ENCODE results near the gene PIGS.

PIGS gene

DNA sequence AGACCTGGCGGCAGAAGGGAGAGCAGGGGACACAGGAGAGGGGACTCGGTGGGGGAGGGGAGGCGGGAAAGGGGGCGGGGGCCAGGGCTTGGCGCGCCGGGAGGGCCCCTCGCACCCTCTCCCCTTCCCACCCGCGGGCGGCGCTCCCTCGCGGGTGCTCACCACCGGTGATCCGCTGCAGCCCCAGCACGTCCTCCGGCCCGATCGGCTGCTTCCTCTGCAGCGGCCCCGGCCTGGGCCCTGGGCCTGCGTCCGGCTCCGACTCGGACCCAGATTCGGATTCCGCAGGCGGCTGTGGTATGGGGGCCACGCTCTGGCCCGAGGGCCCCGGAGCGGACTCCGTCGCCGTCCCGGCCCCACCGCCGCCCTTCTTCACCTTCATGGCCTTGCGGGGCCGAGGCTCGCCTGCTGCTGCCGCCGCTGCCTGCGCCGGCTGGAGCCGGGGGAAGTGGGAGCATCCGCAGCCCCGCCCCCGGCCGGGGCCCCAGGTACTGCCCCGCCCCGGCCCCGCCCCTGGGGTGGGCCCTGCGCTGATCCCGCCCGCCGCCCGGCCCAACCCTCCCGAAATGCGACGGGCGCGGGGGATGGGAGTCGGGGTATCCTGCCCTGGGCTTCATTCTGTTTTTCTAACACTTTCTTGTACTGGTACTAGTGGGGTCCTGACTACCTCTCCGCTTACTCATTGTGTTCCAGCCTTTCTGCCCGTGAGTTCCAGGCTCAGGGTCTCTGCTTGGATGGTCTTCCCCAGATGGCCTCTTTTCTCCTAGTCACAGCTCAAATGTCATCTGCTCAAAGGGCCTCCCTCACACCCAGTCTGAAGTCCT is 18.9 kb downstream of the PIGS start, which contains the start of gene UNC119:
TSS of gene UNC119 (minus strand) at position 449 of the 824 bp plus-strand sequence. CDS start at position 382, 67 bp downstream.
- intact Hi-C loops (cut with DNase I) = no loop called here
- peak; percentile 49 to 96 (median 71) for DNase-seq

DNA sequence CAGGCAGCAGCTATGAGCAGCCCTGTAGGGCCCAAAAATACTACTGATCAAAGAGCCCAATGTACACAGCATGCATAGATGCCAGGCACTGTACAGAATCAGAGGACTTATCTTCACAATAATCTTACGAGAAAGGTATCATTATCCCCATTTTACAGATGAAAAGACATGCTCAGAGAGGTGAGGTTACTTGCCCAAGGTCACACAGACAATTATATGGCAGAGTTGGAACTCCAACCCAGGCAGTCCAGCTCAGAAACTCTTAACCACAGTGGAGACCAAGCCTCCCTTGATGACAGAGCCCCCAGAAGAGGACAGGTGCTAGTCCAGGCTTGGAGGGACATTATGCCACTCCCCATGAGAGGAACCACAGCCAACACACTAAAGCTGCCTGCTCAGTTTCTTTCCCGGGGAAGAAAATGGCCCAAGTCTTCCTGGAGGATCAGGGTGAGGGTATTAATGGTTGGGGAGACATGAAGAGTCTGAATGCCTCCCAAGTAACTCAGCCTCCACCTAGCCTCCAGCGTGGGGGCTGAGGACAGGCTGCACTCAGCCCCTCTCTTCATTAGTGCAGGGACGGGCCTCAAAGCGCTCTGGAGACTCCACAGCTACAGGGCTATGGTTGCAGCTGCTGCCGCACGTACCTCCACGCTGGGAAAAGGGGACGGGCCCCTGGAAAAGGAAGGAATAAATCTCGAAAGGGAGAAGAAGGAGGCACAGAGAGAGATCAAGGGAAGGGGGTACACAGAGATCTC is 19.7 kb downstream of the PIGS start:
- DNase-seq = peak in 2 of 10 donors; percentile 68 to 84
- intact Hi-C loops (cut with DNase I) = no loop called here

DNA sequence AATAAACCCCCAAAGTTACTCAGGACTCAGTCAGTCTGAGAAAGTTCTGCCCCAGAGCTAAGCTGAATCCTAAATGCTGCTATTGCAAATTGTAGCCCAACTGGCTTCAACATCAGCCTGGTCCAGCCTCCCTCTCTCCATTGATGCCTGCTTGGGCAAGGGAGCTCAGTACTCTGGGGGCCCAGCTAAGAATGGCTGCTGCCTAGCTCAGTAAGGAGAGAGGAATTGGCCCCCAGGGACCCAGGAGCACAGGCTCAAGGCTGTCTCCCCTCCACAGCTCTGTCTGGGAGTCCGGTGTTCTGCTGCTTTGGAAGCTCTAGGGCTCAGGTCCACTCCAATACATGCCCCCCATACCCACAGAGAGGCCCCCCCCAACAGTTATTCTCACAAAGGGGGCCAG is 20.5 kb downstream of the PIGS start:
- intact Hi-C loops (cut with DNase I) = no loop called here
- peak in 2 of 10 donors; percentile 26 to 38 for DNase-seq

DNA sequence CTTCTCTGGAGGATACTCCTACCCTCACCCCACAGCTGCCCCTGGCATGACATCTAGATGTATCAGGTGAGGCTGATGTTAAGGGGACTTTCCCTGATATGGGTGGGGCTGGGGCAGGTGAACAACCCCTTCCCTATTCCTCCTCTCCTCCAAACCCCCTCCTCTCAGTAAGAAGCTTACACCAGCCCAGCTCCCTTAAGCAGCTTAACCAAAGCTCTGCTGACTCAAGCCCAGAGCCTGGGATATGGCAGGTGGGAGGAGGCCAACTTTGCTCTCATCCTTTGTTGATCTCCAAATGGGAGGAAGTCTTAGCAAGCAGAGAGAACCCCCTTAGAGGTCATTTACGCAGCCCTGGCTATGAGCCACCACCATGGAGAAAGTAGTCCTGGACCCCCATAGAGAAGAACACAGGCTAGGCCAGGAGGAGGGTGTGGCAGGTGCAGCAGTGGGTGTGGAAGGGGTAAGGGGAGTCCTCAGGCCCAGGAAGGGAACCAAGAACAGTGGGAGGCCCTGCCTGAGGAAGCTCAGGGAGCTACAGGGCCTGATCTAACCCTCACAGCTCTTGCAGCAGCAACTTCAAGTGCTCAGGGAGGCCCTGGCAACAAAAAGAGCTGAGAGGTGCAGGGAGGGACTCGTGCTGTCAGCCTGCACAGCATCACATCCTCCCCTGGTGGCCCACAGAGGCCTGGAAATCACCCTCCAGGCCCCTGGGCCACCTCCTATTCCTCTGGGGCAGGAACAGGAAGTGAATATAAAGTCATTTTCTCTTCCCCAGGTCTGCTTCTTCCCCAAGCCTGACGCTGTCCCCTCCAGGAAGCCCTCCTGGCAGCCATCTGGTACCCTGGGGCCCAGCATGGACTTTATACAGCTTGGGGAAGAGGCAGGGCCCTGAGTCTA is 21.8 kb downstream of the PIGS start:
- DNase-seq = peak in 2 of 10 donors; percentile 31 to 50
- intact Hi-C loops (cut with DNase I) = no loop called here

DNA sequence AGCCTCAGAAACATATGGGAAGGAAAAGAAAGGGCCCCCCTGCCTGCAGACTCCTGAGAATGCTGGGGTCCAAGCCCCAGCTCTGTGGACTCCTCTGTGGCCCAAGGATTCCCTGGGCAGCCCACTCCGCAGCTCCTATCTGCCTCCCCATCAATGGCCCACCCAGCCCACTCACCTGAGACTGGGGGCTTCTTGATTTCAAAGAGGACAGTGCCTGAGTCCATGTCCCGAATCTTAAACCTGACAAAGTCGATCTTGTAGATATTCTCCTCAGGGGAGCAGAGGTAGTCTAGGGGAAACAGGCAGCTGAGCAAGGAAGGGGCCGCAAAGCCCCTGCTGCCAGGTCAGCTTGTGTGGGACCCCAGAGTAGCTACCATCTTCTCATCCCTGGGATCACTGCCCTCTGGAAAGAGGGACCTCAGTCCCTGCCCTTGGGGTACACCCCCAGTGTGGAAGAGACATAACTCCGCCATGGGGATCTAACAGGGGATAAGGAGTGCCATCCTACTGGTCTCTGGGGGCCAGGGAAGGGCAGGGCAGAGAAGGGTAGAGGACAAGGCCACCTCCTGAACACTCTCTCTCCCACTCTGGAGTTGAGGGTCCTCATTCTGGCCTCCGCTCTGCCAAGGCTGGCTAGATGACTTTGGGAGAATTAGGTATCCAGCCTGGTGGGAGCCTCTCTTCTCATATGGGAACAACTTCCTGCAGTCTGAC is 22.8 kb downstream of the PIGS start:
- intact Hi-C loops (cut with DNase I) = loop anchor here (1.0 kb wide), 1 partner anchor 65 kb away; no protein-coding TSS in a partner anchor
- peak in 2 of 10 donors; percentile 16 to 69 for DNase-seq

DNA sequence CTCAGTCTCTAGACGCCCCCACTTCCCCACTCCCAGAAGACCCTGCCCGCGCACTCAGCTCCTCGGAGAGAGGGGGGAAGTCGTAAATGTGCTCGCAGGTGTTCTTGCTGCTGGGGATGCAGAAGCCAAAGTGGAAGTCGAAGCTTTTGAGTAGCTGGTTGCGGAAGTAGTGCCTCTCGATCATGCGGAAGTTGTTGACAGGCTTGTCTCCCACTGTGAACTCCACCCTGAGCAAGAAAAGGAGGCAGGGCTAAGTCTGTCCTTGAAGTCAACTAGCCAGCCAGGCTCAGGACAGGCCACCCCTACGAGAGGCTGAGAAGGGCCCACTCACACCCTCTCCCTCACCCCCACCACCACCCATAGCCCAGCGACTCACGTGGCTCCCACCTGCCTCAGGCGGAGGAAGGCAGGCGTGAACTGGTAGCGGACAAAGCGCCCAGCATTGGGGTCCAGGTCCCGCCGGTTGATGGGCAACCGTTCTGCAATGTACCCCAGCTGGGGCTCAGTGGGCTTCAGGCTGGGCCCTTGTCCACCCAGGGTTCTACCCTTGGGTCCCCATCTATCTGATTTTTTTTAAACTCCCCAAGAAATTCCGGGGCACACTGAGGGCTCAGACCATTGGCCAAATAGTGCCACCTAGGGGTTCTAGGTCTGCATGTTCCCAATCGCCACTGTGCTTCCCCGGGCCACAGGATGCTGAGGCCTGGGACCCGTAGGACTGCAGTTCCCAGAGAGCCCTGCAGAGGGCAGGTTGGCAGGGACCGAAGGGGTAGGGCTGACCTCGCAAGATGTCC is 23.5 kb downstream of the PIGS start:
- intact Hi-C loops (cut with DNase I) = loop anchor here (1.0 kb wide), 1 partner anchor 65 kb away; no protein-coding TSS in a partner anchor
- DNase-seq = peak; percentile 48 to 94 (median 76)

DNA sequence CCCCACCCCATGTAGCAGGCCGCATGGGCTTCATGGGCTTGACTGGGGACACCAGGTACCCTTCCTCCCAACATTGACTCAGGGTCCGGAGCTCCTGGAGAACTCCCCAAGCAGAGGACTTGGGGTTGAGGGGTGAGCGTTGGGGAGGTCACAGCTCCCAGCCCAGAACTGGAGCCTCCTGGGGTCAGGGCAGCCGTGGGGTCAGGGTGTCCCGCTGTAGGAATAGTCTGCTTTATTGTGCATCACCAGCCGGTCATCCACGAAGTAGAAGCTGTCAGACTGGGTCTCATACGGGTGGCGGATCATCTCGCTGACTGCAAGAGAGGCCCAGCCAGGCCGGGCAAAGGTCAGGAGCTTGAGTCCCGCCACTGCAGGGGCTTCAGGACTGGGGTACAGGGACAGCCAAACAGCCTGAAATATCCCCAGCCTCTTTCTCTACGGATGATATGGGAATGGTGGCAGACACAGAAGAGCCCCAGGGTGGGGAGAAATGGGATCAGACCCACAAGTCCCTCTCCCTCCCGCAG is 24.2 kb downstream of the PIGS start:
- peak in 2 of 10 donors; percentile 53 to 59 for DNase-seq
- intact Hi-C loops (cut with DNase I) = no loop called here

DNA sequence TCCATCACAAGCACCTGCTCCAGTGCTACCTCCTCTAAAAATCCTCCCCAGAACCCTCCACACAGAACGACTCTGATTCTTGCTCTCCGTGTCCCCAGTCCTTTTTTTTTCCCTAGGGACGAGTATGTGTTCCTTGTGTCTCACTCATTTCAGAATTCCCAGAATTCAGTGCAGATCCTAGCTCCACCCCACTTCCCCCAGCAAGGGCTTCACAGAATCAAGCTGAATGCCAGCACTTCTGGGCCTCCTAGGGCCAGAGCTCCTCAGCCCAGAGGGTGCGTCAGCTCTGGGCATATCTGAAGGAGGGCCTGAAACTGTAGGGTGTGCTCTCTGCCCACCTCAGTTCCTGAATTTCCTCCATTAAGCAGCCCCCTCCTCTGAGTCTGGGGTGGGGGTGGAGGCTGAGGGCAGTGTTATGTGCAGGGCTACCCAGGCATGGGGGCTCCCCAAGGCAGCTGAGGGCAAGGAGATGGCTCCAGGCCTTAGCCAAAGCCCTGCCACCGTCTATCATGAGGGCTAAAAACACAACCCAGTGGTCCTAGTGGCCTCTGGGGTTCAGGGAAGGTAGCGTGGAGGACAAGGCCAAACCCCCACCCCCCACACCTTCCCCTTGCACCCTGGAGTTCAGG is 25.4 kb downstream of the PIGS start:
- DNase-seq = peak in 2 of 10 donors; percentile 51 to 52
- intact Hi-C loops (cut with DNase I) = no loop called here

DNA sequence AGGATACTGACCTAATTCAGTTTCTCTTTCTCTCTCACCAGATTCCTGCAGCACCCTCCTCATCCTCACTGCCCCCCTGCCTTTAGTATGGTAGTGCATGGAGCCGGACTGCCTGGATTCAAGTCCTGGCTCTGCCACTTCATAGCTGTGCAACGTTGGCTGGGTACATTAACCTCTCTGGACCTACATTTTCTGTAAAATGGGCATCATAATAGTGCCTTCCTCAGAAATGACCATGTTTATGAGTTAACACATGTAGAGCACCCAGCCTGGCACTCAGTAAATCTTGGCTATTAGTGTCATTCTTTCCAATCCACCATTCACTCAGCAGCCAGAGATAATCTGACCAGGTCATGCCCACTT is 26.2 kb downstream of the PIGS start:
- intact Hi-C loops (cut with DNase I) = no loop called here

DNA sequence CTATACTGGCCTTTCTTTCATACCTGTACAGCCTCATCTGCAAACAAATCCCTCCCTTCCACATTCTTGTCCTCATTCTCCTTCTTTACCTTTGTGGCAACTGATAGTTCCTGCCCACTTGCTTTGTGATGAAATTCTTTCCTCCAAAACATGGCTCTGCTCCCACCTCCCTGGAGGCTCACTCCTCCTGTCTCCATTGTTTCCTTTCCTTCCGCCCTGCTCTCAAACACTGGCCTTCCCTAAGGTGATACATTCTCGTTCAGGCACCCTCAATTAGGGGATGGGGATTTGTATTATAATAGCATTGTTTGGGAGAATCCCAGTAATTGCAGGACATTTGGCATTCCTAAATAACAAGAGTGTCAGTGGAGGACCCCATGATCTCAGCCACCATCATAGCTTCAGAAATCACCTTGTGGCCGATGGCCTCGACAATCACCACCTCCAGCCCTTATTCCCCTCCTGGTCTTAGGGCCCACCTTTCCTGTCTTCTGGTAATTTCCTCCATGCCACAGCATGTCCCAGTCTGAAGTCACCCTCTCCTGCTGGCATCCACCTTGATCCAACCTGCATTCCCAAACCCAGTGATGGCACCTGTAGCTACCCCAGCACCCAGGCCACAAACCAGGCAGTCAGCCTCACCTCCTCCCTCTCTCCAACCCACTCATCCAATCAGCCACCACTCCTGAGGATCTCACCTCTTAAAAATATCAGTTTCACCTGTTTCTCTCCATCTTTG is 26.8 kb downstream of the PIGS start:
- intact Hi-C loops (cut with DNase I) = no loop called here
- DNase-seq = peak in 2 of 10 donors; percentile 12 to 16

More for the DNA sequence above, 26.2 kb downstream of the PIGS start:
- peak in 1 of 10 donors; percentile 34 for DNase-seq

DNA sequence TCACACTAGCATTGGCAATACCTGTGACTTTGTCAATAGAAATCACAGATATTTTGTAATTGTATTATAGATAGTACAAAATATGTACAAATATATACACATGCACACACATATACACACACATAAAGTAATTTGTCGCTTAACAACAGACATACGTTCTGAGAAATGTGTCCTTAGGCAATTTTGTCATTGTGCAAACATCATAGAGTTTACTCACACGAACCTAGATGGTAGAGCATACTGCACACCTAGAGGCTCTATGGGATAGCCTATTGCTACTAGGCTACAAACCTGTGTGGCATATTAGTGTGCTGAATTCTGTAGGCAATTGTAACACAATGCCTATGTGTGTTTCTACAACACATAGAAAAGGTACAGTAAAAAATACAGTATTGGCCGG is 29.9 kb downstream of the PIGS start:
- intact Hi-C loops (cut with DNase I) = no loop called here
- DNase-seq = no peak

DNA sequence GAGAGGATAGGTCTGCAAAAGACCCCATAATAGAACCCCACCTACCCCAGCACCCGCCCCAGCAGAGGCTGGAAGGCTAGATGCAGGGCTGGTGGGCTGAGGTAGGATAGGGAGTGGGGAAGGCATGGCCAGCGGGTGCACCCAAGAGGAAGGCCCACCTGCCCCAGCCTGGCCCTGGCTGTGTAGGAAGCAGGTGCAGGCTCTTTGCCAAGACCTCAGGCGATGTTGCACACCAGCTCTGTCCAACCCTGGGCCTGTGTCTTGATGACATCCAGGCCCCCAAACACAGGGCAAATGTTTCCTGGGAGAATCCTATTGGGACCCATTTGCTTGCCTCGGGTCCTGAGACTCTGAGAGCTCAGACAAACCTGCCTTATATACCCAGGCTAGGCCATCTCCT is 31.1 kb downstream of the PIGS start:
- intact Hi-C loops (cut with DNase I) = loop anchor here (1.0 kb wide), 1 partner anchor 46 kb away; no protein-coding TSS in a partner anchor
- peak in 2 of 10 donors; percentile 55 to 62 for DNase-seq

DNA sequence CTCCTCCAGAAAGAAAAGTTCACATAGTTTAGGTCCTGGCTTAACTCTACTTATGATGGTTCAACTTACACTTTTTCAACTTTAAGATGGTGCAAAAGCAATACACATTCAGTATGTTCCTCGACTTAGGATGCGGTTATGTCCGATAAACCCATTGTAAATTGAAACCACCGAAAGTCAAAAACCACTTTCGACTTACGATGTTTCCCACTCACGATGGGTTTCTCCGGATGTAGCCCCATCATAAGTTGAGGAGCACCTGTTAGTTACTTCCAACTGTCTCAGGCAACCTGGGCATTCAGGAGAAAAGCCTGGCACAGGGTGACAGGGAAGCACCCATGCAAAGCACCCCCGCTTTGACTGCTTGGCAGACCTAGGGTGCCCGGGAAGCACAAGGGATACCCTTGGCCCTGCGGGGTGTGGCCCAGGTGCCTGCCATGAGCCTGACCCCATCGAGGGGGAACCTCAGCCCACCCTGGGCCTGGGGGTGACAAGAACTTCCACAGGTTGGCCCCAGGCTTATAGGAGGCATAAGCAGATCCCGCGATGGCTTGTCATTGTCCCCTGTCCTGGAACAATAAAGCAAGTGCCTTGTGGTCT is 32.9 kb downstream of the PIGS start:
- intact Hi-C loops (cut with DNase I) = no loop called here

DNA sequence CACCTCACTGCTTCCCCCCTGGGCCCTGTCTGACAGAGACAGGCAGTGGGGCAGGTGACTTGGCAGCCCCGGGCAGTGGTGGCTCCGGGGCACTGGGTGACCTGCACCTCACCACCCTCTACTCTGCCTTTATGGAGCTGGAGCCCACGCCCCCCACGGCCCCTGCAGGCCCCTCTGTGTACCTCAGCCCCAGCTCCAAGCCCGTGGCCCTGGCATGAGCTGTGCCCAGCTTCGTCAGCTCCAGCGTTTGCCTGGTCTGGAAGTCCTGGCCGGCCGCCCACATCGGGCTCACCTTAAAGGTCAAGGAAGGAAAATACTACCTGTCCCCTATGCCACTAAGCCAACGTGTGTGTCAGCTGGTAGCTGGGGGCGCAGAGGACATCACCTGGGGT is 34.1 kb downstream of the PIGS start:
- intact Hi-C loops (cut with DNase I) = no loop called here
- peak in 2 of 10 donors; percentile 35 to 73 for DNase-seq

More for the DNA sequence above, 32.9 kb downstream of the PIGS start:
- DNase-seq = peak in 2 of 10 donors; percentile 44 to 67

DNA sequence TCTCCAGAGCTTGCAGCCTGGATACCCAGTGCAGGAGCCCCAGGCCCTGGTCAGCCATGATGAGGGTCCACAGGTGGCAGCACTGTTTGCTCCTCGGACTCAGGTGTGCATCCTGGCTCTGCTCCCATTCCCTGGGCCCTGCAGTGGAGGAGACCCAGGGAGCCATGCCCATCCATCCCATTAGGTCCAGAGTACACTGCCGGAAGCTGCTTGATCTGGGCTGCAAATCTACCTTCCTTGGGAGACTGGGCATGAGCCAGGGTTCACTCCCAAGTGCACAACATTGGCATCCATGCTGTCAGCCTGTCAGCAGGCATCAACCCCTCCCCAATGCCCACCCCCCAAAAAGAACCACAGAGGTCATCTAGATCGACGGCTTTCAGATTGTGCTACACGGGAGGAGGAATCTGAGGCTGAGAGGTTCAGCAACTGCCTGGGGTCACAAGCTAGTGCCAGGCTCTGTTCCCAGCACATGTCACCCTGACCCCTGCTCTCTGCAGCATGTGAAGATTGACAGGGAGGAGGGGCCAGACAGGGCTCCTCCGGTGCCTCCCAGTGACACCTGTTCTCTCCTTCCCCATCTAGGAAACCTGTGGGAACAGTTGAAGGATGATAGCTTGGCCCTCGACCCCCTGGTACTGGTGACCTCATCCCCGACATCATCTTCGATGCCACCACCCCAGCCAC is 34.6 kb downstream of the PIGS start:
- peak in 2 of 10 donors; percentile 39 to 51 for DNase-seq
- intact Hi-C loops (cut with DNase I) = no loop called here

DNA sequence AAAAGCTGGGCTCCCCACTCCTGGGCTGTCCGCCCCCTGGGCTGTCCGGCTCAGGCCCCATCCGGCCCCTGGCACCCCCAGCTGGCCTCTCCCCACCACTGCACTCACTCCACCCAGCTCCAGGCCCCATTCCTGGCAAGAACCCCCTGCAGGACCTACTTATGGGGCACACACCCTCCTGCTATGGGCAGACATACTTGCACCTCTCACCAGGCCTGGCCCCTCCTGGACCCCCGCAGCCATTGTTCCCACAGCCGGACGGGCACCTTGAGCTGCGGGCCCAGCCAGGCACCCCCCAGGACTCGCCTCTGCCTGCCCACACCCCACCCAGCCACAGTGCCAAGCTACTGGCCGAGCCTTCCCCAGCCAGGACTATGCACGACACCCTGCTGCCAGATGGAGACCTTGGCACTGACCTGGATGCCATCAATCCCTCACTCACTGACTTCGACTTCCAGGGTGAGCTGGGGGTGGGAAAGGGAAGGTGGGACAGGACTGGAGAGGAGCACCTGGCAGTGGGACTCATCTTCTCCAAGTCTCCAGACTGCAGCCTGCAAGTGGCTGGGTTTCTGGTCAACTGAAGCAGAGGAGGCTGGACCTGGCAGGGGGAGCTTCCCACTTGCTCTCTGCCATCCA is 36.5 kb downstream of the PIGS start:
- peak in 2 of 10 donors; percentile 53 to 72 for DNase-seq
- intact Hi-C loops (cut with DNase I) = no loop called here

Data from posterior cingulate gyrus (tissue), 11 donors.